NCI-H774 (cell line): ENCODE measurements around the gene EEA1.

Experiments used
- DNase-seq: peaks from one replicate; lab custom pipeline; 2025; lab: John Stamatoyannopoulos, UW

EEA1 gene

DNA sequence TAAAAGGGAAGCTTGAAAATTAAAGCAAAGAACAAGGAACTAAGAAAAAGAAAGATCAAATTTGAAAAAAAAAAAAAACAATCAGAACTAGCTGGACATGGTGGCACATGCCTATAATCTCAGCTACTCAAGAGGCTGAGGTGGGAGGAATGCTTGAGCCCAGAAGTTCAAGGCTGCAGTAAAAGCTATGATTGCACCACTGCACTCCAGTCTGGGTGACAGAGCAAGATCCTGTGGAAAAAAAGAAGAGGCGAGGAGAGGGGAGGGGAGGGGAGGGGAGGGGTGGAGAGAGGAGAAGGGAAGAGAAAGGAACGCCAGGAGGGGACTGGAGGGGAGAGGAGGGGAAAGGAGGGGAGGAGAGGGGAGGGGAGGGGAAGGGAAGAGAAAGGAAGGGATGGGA lies 43.0 kb downstream of the EEA1 start:
- DNase-seq = no peak

DNA sequence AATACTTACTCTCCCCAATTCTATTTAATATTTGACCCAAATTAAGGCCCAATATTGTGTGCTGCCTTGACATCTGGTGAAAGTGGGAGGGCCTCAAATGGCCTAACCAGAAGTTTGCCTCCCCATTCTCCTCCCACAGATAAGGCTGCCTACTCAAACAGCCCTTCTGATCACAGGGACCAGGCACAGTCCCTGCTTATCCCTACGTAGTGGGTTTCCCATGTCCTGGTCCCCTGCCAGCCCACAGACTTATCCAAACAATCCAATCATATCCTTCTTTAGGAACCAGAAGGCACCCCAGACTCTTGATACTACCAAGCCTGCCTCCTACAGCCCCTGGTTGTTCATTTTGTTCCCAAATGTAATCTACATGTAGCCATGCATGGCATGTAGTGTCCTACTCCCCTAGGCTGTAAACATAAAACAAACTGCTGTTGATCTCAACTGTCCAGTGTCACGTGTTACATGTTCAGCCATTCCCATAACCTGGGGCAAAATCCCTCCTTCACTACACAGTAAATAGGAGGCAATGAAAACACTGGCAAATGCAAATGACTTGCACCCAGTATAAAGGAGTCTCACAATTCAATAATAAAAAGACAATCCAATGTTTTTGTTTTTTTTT lies 49.3 kb downstream of the EEA1 start:
- no peak for DNase-seq

DNA sequence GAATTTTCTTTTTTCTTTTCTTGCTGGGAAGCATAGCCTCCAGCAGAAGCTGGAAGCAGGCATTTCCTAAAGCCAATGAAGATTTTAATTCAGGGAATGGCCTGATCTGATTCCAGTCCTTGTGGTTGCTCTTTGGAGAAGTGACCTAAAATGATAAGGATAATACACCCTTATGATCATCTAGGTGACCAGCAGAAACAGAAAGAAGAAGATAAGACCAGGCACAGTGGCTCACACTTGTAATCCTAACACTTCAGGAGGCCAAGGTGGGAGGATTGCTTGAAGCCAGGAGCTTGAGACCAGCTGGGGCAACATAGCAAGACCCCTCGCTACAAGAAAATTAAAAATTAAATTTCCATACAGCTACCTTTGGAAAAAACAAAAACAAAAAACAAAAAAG lies 51.2 kb downstream of the EEA1 start:
- DNase-seq = no peak

DNA sequence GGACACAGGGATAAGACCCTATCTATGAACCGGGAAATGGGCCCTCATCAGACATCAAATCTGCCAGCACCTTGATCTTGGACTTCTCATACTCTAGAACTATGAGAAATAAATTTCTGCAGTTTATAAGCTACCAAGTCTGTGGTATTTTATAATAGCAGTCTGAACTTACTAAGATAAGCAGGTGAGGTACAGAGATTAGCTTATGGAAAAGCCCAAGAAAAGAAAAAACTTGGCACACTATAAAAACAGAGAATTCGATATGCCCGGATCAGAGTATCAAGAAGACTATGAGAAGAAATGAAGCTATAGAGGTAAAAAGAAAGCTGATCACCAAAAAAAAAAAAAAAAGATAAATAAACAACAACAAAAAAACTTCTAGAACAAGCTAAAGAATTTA lies 52.6 kb downstream of the EEA1 start:
- no peak for DNase-seq

DNA sequence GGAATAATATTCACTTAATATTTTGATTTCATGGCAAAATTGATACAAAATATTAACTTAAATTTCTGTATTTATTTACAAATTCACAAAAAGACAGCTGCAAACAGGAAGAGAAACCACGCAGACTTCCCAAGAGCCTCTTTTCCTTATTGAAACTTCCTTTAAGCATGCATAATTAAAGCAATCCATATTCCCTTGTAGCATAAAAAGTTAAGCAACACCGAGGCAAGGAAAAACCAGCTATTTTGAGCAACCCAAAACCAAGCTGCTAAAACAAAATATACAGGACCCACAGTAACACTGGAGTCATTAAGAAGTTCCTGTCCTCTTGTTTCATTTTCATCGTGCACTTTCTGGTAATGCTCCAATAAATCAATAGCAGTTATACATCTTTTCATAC lies 58.0 kb downstream of the EEA1 start:
- no peak for DNase-seq

DNA sequence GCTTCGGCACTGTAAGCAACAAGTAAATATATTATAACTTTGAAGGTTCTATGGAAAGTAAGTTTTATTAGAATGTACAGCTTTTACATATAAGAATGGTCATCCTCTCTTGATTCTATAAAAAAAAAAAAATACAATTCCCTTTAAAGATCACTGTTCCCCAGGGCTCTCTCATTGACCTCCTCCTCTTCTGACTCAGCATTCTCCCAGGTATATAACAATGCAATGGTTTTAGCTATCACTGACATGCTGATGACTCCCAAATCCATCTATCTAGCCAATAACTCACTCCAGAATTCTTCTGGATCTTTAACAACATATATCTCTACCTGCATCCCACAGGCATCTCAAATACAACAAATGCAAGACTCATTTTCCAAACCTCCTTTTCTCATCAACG lies 62.7 kb downstream of the EEA1 start:
- no peak for DNase-seq

DNA sequence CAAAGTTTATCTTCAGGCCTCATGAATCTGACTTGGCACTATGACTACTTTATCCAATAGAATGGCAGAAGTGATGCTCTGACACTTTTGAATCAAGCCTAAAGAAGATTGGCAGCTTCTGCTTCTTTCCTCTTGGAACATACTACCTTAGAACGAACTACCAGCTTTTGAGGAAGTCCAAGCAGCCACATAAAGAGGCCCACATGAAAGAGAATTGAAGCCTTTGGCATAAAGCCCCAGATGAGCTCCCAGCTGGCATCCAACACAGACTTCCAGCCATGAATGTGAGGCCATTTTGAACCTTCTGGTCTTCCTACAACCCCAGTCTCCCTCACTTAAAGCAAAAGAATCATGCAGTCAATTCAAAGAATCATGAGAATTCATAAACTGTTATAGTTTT lies 65.8 kb downstream of the EEA1 start:
- DNase-seq = no peak

DNA sequence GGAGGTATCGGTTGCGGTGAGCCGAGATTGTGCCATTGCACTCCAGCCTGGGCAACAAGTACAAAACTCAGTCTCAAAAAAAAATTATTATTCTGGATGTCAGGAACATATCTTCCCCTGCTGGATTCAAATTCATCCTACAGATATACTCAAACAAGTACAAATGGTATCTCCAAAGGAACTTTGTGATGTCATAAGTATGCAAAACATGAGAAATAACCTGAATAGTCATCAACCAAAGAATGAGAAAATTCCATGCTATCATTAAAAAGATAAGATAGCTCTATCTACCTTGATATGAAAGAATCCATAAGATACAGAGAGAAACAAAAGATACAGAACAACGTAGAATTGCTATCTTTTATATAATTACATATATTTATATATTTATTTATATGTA lies 67.7 kb downstream of the EEA1 start:
- no peak for DNase-seq

DNA sequence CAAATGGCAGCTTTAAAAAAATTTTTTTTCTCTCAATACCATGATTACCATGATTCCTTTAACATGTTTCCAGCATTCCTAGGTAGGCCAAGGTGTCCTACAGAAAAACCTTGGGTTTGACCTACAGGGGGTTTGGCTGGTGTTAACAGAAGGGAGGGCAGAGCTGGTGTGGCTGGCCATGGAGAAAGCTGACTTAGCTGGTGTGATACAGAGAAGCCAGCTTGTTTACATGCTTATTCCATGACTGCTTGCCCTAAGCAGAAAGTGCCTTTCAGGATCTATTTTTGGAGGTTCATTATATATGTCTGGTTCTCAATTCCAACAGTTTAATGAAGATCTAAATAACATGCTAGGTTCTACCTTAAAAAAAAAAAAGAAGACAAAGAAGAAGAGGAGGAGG lies 68.6 kb downstream of the EEA1 start:
- no peak for DNase-seq

DNA sequence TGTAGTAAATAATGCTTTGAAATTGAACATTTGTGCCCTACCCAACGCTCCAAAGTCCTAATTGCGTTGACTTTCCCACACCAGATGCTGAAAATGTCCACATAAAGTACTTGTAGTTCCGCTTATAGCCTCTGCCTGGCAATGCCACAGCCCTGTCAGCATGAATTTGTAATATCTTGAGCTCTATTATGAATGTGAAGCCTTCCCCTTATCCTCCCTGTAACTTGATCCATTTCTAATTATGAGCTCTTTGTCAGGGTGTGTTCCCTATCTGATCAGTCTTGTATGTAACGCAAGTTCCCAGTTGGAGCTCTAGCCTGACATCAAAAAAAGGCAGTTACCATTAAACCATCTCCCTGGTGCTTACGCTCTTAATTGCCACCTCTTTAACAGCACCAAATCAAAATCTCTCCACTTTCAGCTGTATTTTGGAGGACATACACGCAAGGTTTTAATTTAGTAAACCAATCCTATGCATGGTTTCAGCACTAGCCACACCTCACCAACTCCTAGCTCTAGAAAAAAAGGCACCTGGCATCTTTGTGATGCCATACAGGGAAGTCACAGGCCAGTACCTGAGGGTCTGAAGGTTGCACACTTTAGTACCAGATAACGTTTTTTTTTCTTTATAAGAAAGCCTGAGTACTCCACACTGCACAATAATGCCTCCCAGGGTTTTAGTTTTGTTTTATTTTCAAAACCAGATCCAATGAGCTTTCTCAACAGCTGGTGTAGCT lies 69.3 kb downstream of the EEA1 start:
- peak; percentile 76 for DNase-seq

DNA sequence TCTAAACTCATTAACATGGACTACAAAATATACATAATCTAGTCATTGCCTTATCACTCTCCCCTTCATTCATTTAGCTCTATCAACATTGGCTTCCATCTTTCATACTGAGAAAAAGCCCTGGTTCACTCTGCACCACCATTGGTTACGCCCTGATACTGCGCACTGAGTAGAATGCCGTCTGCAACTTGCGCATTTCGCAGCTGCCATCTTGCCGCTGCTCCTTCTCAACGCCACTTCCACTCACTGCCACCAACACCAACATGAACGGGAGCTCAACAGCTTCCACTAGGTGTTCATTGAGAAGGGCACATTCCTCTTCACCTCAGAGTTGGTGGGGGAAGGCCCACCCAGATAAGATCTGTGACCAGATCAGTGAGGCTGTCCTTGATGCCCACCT lies 71.3 kb downstream of the EEA1 start:
- DNase-seq = no peak

DNA sequence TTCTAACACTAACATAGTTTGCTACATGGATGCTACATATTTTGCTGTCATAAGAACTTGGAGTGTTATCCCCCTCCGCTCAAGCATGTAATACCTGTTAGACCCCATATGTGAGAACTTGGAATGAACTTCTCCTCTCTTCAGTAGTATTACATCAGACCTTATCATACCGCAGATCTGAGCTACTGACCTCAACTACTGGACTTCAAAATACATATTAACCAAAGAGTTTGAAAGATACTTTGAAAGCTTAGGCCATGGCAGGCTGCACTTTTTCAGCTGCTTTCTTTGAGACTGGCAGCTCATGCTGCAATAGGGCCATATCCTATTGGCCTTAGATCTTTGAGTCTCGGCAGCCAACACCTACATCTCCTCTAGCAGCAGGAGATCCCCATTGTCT lies 74.8 kb downstream of the EEA1 start:
- no peak for DNase-seq

DNA sequence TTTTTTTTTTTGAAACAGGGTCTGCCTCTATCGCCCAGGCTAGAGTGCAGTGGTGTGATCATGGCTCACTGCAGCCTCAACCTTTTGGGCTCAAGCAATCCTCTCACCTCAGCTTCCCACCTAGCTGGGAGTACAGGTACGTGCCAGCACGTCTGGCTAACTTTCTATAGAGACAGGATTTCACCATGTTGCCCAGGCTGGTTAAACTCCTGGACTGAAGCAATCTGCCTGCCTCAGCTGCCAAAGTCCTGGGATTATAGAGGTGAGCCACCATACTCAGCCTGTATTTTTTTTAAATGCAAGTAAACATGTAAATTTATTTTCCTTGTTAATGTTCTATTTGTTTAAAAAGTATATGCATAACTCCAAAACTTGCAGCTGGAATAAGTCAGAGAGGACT lies 80.4 kb downstream of the EEA1 start:
- DNase-seq = no peak

DNA sequence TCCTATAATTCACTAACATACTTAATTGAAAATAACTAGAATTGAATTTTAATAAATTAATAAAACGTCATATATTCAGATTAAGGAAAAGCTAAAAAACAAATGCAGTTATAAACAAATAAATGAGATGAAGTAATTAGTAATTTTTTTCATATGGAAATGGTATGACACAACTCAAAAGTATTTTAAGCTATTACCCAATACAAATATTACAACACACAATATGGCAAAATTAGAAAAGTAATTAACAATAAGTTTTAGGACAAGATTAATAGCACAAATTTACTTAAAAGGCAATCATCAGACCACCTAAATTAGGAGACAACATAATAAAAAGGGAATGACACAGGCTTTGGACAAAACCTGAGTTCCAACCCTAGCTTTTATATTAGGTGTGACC lies 81.7 kb downstream of the EEA1 start:
- DNase-seq = no peak

DNA sequence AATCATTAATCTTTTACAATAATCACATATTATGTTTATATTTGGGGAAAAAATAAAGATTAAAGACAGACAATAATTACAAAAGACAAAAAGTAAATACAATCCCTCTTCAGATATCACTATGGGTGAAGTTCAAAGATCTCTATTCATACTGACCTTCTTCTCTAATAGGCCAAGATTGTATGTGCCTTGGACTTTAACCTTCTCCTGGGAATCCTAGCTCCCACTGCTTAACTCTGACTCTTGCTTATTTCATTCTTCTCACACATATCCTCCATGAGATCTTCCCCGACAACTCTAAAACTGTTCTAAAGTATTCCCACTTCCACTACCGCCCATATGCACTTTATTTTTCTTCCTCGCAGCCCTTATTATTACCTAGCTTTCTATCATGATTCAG lies 83.8 kb downstream of the EEA1 start:
- no peak for DNase-seq

DNA sequence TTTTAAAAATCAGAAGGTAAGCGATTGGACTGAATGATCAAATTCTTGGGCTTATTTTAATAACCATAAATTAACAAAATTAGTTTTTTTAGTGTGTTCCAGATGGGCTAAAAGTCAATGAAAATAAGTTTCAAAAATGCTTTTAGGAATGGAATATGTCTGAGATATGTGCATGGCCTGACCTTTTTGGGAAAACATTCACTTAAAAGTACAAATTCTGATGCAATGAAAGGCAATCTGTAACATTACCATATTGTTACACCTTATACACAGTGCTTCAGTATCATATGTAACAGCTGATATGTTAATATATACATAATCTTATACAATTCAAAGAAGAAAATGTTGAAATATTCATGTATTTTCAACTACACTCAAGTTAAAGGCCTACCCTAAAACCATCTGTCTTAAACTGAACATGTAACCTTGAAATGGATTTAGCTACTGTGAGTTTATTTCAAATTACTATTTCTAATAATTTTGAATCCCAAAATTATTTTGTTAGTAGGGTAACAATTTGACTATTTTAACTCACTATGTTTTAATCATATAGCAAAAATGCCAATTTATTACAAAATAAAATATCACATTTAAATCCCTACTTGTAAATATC lies 84.8 kb downstream of the EEA1 start:
- no peak for DNase-seq

DNA sequence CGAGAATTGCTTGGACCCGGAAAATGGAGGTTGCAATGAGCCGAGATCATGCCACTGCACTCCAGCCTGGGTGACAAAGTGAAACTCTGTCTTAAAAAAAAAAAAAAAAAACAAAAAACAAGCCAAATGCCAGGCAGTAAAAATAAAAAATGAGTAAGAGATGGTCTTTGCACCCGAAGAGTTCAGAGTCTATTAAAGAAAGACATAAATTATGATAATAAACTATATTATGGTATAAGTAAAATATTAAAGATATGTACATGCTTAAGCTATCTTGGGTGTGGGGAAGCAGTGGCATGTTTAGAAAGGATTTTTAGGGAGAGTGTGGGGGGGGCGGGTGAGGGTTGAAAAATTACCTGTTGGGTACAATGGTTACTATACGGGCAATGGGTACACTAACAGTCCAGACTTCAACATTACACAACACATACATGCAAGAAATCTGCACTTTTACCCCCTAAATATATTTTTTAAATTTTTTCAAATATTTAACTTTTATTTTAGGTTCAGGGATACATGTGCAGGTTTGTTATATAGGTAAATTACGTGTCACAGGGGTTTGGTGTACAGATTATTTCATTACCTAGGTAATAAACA lies 99.3 kb downstream of the EEA1 start:
- DNase-seq = no peak

DNA sequence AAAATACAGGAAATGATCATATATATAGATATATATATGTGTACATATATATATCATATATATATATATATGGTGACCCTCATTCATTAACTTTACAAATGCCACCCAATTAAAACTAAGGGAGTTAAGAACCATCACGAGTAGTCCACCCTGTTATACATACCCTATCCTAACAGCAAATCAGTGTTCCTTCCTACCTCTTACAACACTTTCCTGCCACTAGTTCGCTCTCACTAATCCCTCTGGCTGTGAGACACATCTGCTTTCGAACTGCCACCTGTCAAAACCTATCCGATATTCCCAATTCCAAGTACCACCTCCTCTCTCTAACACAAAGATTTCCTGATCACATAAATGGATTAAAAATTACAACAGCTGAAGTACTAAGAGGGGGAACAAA lies 100.5 kb downstream of the EEA1 start:
- no peak for DNase-seq

DNA sequence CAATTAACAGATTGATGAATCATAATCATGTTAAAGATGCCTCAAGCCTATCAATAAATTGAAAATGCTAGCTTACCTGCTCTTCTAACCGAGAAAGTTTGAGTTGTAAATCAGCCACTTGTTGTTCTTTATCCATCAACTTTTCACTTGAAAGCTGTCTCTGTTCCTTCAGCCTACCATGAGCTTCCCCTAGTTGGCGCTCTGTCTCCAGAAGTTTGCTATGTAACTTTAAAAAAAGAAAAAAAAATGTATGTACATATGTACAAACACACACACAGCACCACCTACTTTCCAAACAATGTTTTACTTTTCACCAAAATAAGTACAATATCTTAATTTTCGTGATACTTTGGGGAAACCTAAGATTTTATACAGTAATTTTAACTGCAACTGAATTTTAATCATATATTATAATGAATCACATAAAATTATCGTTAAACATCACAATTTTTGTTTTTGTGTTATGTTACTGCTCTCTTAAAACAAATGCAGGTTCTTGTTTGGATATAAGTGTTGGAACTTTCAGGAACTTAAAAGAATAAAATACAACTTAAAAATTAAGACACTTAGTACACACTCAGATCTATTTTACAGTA lies 101.2 kb downstream of the EEA1 start:
- no peak for DNase-seq

DNA sequence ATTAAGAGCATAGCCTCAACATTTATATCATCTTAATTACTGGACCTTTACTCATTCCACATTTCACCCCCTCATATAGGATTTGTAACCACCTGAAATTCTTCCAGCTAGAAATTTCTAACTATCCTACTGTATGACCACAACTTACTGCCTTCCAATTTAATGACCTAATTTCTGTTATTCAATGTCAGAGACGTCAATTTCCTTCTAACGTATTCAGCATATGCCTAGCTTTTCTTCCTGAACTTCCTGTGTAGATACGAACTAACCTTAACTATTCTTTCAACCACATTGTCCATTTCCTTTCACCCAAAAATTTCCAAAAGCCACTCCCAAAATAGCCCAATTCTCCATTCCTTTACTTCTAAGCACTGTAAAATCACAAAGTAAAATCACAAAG lies 108.0 kb downstream of the EEA1 start:
- DNase-seq = no peak

DNA sequence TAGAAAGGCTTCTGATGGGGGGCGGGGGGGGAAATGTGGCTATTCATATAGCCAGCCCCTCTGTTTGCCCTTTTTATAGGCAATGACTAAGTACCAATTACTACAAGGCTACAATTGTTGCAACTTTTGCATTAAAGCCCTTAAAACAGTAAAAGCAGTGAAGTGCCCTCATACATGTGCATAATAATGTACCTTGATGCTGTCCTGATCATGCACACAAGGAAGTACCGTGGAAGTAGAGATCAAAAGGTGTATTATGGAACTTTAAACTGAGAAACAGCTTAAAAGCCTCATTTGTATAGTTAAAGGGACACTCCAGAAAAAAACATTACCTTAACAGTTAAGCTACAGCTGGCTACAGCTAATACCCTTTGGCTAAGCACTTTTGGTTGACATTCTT lies 114.5 kb downstream of the EEA1 start:
- DNase-seq = no peak

DNA sequence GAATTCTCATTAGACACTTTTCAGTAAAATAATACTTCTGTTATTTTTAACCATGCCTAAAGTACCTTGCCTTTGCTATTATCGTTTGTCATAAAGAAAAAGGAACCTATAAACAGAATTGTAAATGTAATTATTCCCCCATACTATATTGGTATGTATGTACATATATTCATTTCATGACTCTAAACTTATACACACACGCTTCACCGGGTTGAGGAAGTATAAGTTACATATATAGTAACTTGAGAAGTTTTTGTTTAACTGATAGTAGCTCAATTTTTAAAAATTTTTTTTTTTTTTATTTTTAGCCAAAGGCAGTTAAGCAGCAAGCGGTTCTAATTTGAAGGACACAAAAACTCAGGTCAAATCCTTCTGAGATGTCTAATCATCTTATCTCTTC lies 118.7 kb downstream of the EEA1 start:
- DNase-seq = no peak

DNA sequence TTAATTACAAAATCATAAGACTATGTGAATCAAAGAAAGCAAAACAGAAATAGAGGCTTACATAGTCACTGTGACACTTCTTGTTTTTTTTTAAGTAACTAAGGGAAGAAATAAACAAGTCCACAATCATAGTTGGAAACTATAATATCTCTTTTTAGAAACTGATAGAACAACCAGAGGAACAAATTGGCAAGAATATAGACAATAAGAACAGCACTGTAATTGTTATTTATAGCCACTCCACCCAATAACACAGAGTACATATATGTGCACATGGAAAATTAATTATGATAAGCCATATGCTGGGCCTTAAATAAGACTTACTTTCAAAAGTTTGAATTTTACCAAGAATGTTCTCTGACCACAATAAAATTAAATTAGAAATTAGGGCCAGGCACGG lies 125.2 kb downstream of the EEA1 start:
- no peak for DNase-seq
